HG03095 (cell line): ENCODE data around the gene HDHD5.

Source experiments
- ATAC-seq: cut with Tn5 transposase; IDR thresholded peaks from one replicate; pipeline ENCODE4 v1.9.1; 2021; ENCODE audit warnings: moderate library complexity; ENCODE audit not compliant: unreplicated experiment

Gene HDHD5

DNA sequence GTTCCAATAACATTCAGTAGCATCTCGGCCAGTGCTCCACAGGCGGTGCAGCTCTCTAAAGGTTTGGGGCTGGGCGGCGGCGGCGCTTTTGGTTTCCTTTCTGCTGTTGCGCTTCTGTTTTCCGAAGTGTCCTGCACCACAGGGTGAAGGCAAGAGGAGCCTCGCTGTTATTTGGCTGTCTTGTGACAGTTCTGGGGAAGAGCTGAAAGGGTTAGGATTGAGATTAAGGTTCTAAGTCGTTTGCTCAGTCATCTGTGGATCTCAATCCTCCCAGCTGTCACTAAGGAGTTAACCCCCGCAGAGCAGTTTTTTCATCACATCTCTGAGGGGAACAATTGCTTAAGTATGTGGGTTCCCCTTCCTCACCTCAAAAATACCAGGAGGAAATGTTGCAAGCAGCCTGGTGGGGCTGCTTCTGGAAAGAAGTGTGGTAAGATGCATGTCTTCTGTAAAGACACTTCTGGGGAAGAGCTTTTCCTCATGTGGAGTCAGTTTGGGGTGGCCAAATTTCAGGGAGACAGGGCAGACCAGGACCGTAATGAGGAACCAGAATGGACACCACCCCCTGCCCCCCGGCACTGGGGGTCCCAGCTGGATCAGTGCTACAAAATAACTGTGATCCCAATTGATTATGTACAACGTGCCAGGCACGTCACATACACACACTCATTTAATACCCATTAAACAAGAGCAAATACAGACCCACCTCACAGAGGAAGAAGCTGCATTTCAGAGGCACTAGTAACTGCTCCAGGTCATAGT, 52.1 kb downstream of the HDHD5 start:
- no peak for ATAC-seq

DNA sequence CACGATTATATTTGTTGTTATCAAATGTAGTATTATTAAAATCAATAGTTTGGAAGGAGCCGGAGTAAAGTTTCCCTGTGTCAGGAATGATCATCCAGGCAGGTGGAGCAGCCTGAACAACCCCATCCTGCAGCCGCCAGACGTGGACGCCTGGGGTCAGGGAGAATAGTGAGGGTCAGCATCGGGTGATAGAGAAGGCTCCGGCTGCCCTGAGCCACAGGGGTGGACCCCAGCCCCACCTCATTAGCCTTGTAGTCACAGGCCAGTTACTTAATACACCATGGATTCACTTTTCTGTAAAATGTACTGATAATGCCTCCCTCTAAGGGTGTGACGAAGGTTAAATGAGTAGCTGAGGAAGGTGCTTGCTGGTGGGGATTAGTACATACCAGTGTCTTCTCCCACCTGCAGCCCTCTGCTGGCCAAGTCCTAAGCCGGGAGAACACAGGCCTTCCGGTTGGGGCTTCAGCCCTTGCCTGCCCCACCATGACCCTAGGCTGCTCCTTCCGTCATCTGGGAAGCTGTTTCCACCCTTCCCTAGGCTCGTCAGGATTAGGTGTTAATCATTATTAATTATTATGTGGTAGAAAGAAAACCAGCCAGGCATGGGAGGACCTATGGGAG, 52.8 kb downstream of the HDHD5 start:
- ATAC-seq, result no peak

DNA sequence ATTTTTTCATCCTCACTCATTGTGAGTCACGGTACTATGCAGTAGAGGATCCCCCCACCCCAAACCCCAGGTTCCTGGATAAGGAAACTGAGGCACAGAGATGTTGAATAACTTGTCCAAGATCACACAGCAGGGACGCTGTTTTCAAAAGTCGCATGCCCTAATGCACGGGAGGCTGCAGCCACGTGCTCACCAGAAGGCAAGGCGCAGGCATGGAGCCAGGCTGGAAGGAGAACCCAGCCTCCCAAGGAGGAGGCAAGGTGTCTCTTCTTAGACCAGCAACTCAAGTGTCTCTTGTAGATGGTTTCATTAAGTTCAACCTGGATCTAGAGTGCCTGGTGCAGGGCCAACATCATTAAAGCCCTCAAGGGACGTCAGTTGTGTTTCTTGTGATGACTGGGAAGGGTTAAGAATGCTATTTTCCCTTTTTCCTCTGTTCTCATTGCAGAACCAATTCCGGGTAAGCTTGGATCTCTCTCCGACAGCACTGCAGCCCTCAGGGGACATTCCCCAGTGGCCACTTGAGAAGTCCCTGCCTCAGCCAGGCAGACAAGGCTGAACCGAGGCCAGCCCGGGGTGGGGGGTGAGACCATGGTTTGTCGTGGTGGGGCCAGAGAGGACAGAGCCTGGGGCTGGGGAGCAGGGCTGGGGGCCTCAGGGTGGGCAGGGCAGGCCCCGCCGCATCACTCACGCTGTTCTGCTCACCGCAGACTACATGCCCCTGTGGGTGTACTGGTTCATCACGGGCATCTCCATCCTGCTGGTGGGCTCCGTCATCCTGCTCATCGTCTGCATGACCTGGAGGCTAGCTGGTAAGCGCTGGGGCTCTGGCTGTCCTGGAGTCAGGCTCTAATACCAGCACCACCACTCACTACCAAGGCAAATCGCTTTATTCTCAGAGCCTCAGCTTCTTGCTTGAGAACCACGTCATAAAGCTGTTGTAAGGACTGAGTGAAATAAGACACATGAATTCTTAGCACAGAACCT, 53.6 kb downstream of the HDHD5 start:
- no peak for ATAC-seq

DNA sequence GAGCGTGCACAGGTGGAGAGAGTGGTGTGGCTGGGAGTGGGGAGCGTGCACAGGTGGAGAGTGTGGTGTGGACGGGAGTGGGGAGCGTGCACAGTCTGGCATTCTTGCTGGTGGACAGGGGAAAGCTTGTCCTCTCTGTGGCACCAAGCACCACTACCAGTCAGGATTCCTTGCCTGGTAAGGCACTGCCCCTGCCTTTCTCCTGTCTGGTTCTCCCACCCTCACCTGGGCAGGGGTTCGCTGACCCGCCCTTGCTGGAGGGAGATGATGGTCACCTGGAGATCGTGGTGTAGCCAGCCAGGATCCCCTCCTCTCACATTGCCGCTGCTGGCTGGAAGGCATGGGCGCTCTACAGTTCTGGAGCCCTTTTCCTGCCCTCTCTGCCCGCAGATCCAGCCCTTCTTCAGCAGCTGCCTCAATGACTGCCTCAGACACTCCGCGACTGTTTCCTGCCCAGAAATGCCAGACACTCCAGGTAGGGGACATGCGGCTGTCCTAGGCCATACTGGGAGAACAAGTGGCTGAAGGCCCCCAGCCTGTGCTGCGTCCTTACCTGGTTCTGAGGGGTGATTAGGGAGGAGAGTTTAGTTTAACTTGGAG, 54.6 kb downstream of the HDHD5 start:
- no peak for ATAC-seq

DNA sequence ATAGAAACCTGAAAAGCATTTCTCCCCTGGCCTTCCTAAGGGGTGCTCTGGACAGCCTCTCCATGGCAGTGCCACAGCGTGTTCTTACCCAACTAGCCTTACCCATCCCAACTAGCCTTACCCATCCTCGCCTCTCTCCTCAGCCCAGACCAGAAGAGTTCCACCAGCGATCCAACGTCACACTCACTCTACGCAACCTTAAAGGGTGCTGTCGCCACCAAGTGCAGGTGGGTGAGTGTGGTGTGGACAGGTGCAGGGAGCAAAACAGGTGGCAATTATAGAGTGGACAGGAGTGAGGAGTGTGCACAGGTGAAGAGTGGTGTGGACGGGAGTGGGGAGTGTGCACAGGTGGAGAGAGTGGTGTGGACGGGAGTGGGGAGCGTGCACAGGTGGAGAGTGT, 55.7 kb downstream of the HDHD5 start:
- ATAC-seq, result no peak

DNA sequence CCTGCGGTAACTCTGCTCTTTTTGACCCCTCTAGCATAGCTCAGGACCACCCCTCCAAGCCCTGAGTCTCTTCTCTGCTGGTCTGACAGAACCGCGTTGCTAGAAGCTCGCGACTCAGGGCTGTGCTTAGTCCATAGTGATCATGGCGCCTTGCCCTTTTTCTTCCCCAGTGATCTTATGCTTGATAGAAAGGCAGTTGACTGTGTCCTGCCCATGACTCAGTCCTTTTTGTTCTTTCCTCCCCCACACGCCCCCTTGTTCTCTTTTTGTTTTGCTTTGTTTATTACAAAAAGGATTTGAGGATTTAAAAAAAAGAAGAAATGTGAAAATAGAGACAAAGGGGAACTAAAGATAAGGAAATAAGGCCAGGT, 56.8 kb downstream of the HDHD5 start:
- ATAC-seq, result no peak

DNA sequence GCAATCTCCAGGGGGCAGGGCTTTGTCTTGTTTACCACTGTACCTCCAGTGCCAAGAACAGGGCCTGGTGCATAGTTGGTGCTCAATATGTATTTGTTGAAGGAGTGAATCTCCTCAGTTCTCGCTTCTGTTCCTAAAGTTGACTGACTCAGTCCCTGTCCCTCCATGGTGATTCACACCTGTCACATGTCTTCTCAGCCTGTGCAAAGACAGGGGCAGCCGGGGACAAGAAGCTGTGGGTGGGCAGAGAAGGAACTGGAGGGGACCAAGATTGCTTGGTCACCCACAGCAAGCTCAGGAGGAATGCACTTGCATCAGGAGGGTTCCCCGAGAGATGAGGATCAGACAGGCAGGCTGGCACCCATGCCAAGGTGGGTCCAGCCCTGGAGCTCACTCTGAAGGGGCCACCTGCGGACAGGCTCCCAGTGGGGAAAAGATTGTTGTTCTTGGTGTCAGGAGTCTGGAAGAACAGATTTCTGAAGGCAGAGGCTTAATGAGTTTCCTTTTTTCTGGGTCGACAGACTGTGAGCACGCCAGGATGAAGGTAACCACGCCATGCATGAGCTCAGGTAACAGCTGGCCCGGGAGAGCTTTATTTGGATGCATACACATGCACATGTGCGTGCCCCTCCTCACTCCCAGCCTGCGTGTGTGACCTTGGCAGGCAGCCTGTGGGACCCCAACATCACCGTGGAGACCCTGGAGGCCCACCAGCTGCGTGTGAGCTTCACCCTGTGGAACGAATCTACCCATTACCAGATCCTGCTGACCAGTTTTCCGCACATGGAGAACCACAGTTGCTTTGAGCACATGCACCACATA, 57.4 kb downstream of the HDHD5 start:
- ATAC-seq, result no peak

DNA sequence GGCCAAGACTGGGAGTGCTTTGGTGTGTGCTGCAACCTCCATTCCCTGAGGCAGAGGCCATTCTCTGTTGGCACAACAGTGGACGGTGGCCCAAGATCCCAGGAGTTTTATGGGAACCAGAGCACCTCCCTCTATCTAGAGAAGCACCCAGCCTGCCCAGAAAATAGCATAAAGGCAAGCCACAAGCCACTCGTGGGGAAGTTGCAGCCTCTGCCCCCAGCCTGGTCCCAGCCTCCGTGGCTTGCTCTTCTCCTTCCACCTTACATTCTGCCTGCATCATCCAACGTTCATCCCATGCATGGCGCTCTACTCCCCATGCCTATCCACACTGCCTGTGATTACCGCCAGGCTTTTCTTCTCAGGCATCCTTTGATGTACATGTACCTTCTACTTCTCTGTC, 58.5 kb downstream of the HDHD5 start:
- no peak for ATAC-seq

DNA sequence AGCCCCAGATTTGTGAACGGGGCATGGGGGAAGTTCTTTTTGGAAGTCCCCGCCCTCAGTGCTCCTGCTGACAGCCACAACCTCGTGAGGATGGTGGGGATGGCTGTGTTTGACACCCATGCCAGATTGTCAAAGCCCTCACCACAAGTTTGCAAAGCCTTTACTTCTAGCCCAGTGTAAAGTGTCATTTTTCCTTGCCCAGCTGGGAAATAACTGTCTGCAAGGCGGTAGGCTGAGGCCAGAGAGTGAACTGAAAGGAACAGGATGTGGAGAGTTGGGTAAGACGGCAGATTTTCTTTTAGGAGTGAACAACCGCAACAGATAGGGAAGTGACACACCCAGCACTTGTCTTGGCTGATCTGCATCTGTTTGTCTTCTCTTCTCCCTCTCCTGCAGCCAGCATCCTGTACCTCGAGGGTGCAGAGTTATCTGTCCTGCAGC, 60.7 kb downstream of the HDHD5 start:
- ATAC-seq, result no peak

DNA sequence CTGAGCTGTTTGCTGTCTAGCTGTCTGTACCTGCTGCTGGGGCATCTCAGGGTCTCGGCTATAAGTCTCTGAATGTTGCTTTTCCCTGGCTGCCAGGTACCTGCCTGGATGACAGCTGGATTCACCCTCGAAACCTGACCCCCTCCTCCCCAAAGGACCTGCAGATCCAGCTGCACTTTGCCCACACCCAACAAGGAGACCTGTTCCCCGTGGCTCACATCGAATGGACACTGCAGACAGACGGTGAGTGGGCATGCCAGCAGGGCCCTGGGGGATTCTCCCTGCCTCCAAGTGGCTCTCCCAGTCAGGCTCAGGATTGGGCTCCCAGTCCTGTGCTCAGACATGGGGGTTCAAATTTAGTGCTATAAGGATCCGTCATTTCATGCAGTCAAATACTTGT, 61.4 kb downstream of the HDHD5 start:
- no peak for ATAC-seq

DNA sequence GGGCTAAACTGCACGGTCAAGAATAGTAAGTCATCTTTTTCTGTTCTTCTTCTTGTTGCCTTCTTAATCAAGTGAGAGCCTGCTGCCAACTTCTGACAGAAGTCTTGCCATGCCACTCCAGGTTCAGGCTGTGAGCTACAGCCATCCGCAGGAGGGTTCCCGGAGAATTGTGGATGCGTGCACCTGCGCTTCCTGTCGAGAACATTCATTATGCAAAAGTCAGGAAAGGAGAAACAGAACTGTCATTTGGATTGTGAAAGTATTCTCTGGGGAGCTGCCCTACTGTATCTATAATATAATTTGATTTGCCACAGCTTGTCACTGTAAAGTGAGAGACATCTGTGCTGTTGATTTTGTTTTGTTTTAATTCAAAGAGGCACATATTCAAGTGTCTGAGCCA, 62.0 kb downstream of the HDHD5 start:
- no peak for ATAC-seq

DNA sequence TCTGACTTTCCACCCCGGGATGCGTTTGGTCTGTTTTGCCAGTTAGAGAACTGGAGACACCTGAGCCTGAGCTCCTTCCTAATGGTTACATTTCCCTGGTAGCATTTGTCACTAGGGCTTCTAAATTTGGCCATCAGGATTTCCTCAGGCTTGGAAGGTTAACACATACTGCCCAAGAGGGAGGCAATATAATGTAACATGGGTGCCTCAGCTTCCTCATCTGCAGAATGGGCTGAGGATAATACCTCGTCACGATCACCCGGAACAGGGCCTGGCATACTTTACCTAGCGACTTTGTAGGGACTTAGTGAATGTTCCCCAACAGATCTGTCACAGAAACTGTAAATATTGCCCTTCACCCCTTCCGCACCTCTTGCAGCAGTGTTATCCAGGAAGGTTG, 63.0 kb downstream of the HDHD5 start:
- ATAC-seq, result no peak

DNA sequence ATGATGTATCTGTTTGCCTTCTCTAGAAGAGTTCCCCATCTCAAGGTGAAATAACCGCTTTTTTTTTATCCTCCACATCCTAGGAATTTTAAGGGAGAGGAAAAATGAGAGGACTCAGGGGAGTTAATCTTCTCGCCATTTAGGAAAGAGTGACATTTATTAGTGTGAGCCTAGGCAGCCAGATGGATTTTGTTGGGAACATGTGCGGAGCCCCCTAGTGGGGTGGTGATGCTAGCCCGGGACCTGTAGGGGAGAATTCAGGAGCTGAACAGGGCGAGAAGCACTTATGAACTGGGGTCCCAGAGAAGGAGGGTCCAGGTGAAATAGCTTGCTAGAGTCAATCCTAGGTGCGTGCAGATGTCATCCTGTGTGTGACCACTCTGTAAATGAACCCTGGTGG, 63.5 kb downstream of the HDHD5 start:
- no peak for ATAC-seq

DNA sequence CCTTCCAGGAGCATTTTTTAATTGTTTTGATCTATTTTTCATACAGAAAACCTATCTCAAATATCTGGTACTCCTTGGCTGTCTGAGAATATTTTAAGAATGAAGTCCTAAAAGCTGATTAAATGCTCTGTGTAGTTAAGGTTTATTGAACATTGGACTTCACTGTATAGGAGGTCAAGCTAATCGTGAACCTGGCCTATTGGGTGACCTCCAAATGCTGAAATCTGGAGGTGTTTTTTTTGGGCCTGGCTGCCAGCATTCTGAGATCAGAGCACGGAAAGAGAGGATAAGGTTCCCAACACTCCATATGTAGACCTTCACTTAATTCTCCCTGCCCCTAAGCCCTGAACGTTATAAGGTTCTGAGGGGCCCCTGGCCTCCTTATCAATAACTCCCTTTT, 66.0 kb downstream of the HDHD5 start:
- ATAC-seq, result no peak

DNA sequence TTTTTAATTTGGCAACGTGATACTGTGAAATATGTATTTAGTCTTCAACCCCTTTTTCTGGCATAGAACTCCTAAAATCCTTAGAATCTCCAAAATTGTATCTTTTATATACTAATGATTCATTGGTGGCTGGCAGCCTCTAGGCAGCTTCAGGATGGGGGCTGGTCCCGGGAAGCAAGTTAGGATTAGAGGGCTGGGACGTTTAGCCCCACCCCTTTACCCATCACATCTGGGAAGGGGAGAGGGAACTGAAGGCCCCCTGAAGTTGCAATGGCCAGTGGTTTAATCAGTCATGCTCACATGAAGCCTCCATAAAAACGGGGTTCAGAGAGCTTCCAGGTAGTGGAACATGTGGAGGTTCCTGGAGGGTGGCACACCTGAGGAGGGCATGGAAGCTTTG, 67.2 kb downstream of the HDHD5 start:
- ATAC-seq, result no peak

DNA sequence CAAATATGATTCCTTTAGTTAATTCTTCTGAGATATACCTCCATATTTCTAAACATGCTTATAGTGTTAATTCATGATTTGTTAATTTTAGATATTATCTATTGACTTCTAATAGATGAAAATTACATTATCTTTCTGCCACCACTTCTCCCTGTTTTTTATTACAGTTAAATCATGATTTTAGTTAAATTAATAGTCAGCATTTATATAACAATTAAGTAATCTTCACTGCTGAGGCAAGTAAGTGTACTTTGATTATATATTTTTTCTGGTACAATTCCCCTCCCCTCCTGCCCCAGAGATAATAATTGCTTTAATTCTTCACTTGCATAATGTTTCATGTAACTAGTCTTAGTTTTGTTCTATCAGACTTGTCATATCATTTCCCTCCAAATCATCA, 68.5 kb downstream of the HDHD5 start:
- ATAC-seq, result no peak
